Activated CD4-positive, alpha-beta T cell treated with anti-CD3 and anti-CD28 coated beads, Interleukin-2, amount 10 ng/mL, durations not matched to agents 7 days and 5 days (primary cell): ENCODE results near the gene KCNT1. TPM values are rescaled to one million over a fixed set of nuclear protein-coding genes. Genes with fewer than 3 reads are reported as not detected.

Experiments used
- CTCF ChIA-PET: fragments of 350-600 bp; sonication (Branson Sonifier 250); formaldehyde crosslinking; loops from one replicate; lab custom pipeline; 2021; ENCODE audit warnings: antibody characterized with exemption; lab: Charles Lee
- POLR2A ChIA-PET: fragments of 350-600 bp; sonication (Branson Sonifier 250); formaldehyde crosslinking; loops from one replicate; lab custom pipeline; 2021; ENCODE audit warnings: antibody characterized with exemption; lab: Charles Lee
- DNase-seq: peaks from one replicate; pipeline ENCODE4 v3.0.0-alpha.2; 2020
- H3K27ac Mint-ChIP-seq: one replicate; pipeline ENCODE4 v1.8.0; 2021; ENCODE audit warnings: mild to moderate bottlenecking, moderate library complexity, mixed read lengths
- H3K27me3 Mint-ChIP-seq: one replicate; pipeline ENCODE4 v1.8.0; 2021; ENCODE audit warnings: mixed read lengths
- H3K36me3 Mint-ChIP-seq: one replicate; pipeline ENCODE4 v1.8.0; 2021; ENCODE audit warnings: low read depth, mixed read lengths
- H3K4me1 Mint-ChIP-seq: one replicate; pipeline ENCODE4 v1.8.0; 2021; ENCODE audit warnings: mixed read lengths
- H3K4me3 Mint-ChIP-seq: one replicate; pipeline ENCODE4 v1.8.0; 2021; ENCODE audit warnings: mild to moderate bottlenecking, moderate library complexity, mixed read lengths
- H3K9me3 Mint-ChIP-seq: one replicate; pipeline ENCODE4 v1.8.0; 2021; ENCODE audit warnings: mixed read lengths
- total RNA-seq, 2 experiments: library from RNA; stranded (reverse); gene quantifications; one replicate each; pipeline ENCODE4 v1.2.3, GENCODE V29; 2021

Gene KCNT1
- total RNA-seq, 2 experiments from 2014 or later = 0.08 TPM; not detected in 1

GRCh38 chr9:135809166-135809565 is 107.2 kb downstream of the KCNT1 start:
- H3K27ac Mint-ChIP-seq = no peak overlapping the region
- H3K4me1 Mint-ChIP-seq = no peaks in the 10 kb centered on the region
- no peak overlapping the region for H3K4me3 Mint-ChIP-seq
- ChIA-PET POLR2A (no interaction called here), CTCF (interaction anchor here (0.9 kb wide), 1 partner anchor 12 kb away, joined by 3 read pairs; no protein-coding TSS in a partner anchor)
- H3K27me3 Mint-ChIP-seq = no peaks in the 10 kb centered on the region
- no peaks in the 10 kb centered on the region for H3K9me3 Mint-ChIP-seq
- DNase-seq = no peak
- H3K36me3 Mint-ChIP-seq = no peaks in the 10 kb centered on the region

GRCh38 chr9:135810806-135811575 is 109.0 kb downstream of the KCNT1 start:
- POLR2A ChIA-PET = no interaction called here

GRCh38 chr9:135811801-135812200 is 109.8 kb downstream of the KCNT1 start:
- DNase-seq = no peak
- POLR2A ChIA-PET = no interaction called here
- Mint-ChIP-seq H3K4me3 (no peak overlapping the region), H3K27ac (no peak overlapping the region), H3K4me1 (no peaks in the 10 kb centered on the region), H3K36me3 (peaks cover 4% of the 10 kb centered on the region), H3K27me3 (no peaks in the 10 kb centered on the region), H3K9me3 (no peaks in the 10 kb centered on the region)
- CTCF ChIA-PET = interaction anchor here (1.0 to 1.5 kb wide), 2 partner anchors 24 to 466 kb away, joined by 3 read pairs; no protein-coding TSS in a partner anchor

More at GRCh38 chr9:135810806-135811575, 109.0 kb downstream of the KCNT1 start:
- H3K27ac Mint-ChIP-seq = no peak overlapping the region
- no peaks in the 10 kb centered on the region for H3K27me3 Mint-ChIP-seq
- no peaks in the 10 kb centered on the region for H3K4me1 Mint-ChIP-seq
- peaks cover 4% of the 10 kb centered on the region for H3K36me3 Mint-ChIP-seq
- no peak for DNase-seq
- no peak overlapping the region for H3K4me3 Mint-ChIP-seq
- no peaks in the 10 kb centered on the region for H3K9me3 Mint-ChIP-seq
- CTCF ChIA-PET = interaction anchor here (1.5 kb wide), 1 partner anchor 23 kb away, joined by 3 read pairs; no protein-coding TSS in a partner anchor

GRCh38 chr9:135812961-135813360 is 111.0 kb downstream of the KCNT1 start:
- no peak overlapping the region for H3K4me3 Mint-ChIP-seq
- H3K27me3 Mint-ChIP-seq = no peaks in the 10 kb centered on the region
- no peaks in the 10 kb centered on the region for H3K4me1 Mint-ChIP-seq
- H3K27ac Mint-ChIP-seq = no peak overlapping the region
- no peak for DNase-seq
- peaks cover 4% of the 10 kb centered on the region for H3K36me3 Mint-ChIP-seq
- ChIA-PET POLR2A (no interaction called here), CTCF (no interaction called here)
- no peaks in the 10 kb centered on the region for H3K9me3 Mint-ChIP-seq

GRCh38 chr9:135813671-135814290 is 111.8 kb downstream of the KCNT1 start:
- Mint-ChIP-seq H3K4me3 (no peak overlapping the region), H3K27ac (no peak overlapping the region), H3K36me3 (peaks cover 4% of the 10 kb centered on the region), H3K9me3 (no peaks in the 10 kb centered on the region), H3K4me1 (no peaks in the 10 kb centered on the region), H3K27me3 (no peaks in the 10 kb centered on the region)
- ChIA-PET POLR2A (no interaction called here), CTCF (no interaction called here)
- DNase-seq = no peak

- Mint-ChIP-seq H3K4me1 (no peaks in the 10 kb centered on the region), H3K4me3 (no peak overlapping the region), H3K27ac (no peak overlapping the region), H3K27me3 (no peaks in the 10 kb centered on the region), H3K9me3 (no peaks in the 10 kb centered on the region), H3K36me3 (peaks cover 4% of the 10 kb centered on the region)
- no peak for DNase-seq
- ChIA-PET POLR2A (no interaction called here), CTCF (interaction anchor here (0.6 kb wide), 1 partner anchor 282 kb away, joined by 3 read pairs; no protein-coding TSS in a partner anchor)
Observed at GRCh38 chr9:135814421-135815095, 112.6 kb downstream of the KCNT1 start.

- H3K9me3 Mint-ChIP-seq = no peaks in the 10 kb centered on the region
- DNase-seq = no peak
- H3K36me3 Mint-ChIP-seq = peaks cover 5% of the 10 kb centered on the region
- no peak overlapping the region for H3K27ac Mint-ChIP-seq
- CTCF ChIA-PET = interaction anchor here (0.6 kb wide), 1 partner anchor 281 kb away, joined by 3 read pairs; no protein-coding TSS in a partner anchor
- POLR2A ChIA-PET = no interaction called here
- no peaks in the 10 kb centered on the region for H3K27me3 Mint-ChIP-seq
- H3K4me3 Mint-ChIP-seq = no peak overlapping the region
- H3K4me1 Mint-ChIP-seq = no peaks in the 10 kb centered on the region
Observed at GRCh38 chr9:135815413-135815812, 113.4 kb downstream of the KCNT1 start.

- Mint-ChIP-seq H3K9me3 (no peaks in the 10 kb centered on the region), H3K4me3 (no peak overlapping the region), H3K4me1 (no peaks in the 10 kb centered on the region), H3K27ac (no peak overlapping the region), H3K36me3 (peaks cover 5% of the 10 kb centered on the region), H3K27me3 (no peaks in the 10 kb centered on the region)
- POLR2A ChIA-PET = no interaction called here
- CTCF ChIA-PET = no interaction called here
- no peak for DNase-seq
Observed at GRCh38 chr9:135815830-135816650, 114.1 kb downstream of the KCNT1 start.

GRCh38 chr9:135816651-135816970 is 114.6 kb downstream of the KCNT1 start:
- H3K4me1 Mint-ChIP-seq = no peaks in the 10 kb centered on the region
- POLR2A ChIA-PET = no interaction called here
- CTCF ChIA-PET = no interaction called here
- H3K9me3 Mint-ChIP-seq = no peaks in the 10 kb centered on the region
- H3K27ac Mint-ChIP-seq = no peak overlapping the region
- peaks cover 5% of the 10 kb centered on the region for H3K36me3 Mint-ChIP-seq
- no peaks in the 10 kb centered on the region for H3K27me3 Mint-ChIP-seq
- no peak for DNase-seq
- no peak overlapping the region for H3K4me3 Mint-ChIP-seq

GRCh38 chr9:135817951-135818717 is 116.1 kb downstream of the KCNT1 start:
- no peak overlapping the region for H3K27ac Mint-ChIP-seq

GRCh38 chr9:135818718-135819475 is 116.9 kb downstream of the KCNT1 start:
- ChIA-PET POLR2A (no interaction called here), CTCF (no interaction called here)
- H3K27ac Mint-ChIP-seq = no peak overlapping the region
- no peaks in the 10 kb centered on the region for H3K9me3 Mint-ChIP-seq
- no peak overlapping the region for H3K4me3 Mint-ChIP-seq
- peaks cover 8% of the 10 kb centered on the region for H3K36me3 Mint-ChIP-seq
- no peaks in the 10 kb centered on the region for H3K4me1 Mint-ChIP-seq
- H3K27me3 Mint-ChIP-seq = no peaks in the 10 kb centered on the region
- no peak for DNase-seq

More at GRCh38 chr9:135817951-135818717, 116.1 kb downstream of the KCNT1 start:
- peaks cover 8% of the 10 kb centered on the region for H3K36me3 Mint-ChIP-seq
- ChIA-PET POLR2A (no interaction called here), CTCF (no interaction called here)
- no peaks in the 10 kb centered on the region for H3K4me1 Mint-ChIP-seq
- H3K4me3 Mint-ChIP-seq = no peak overlapping the region
- DNase-seq = no peak
- no peaks in the 10 kb centered on the region for H3K27me3 Mint-ChIP-seq
- H3K9me3 Mint-ChIP-seq = no peaks in the 10 kb centered on the region
